ENCODE results near the gene CYB561D2. TPM values are rescaled to one million over a fixed set of nuclear protein-coding genes. Genes with fewer than 3 reads are reported as not detected.
"Not testable (repeated sequence)": the region's sequence is repeated elsewhere in the genome, so short reads cannot be mapped to it uniquely, and the experiment has no call there.

CYB561D2 gene
- total RNA-seq, 1 donor, result 25.0 TPM

- Histone ChIP-seq H3K36me3 (ENCODE audit: insufficient read depth, low read length) (no peaks in the 10 kb centered on the region), H3K4me3 (ENCODE audit: insufficient read depth, low read length) (no peak overlapping the region), H3K27ac (ENCODE audit: low read depth, low read length) (no peak overlapping the region), H3K27me3 (ENCODE audit: insufficient read depth, low read length) (no peaks in the 10 kb centered on the region), H3K79me2 (ENCODE audit: insufficient read depth, low read length) (no peaks in the 10 kb centered on the region), H3K4me1 (ENCODE audit: insufficient read depth, low read length) (peaks cover 11% of the 10 kb centered on the region), H3K4me2 (ENCODE audit: insufficient read depth, low read length) (no peak overlapping the region), H4K20me1 (ENCODE audit: insufficient read depth, low read length) (no peaks in the 10 kb centered on the region), H3K9me3 (ENCODE audit: low read depth, low read length) (peaks cover 3% of the 10 kb centered on the region), H2AFZ (ENCODE audit: low read length) (no peak overlapping the region)
- no peak for TF ChIP-seq CTCF (IDR thresholded peaks at IDR 0.05; ENCODE audit: extremely low read depth, low read depth, low read length)
- DNase-seq (ENCODE audit: insufficient read length, low spot score, missing footprints), result peak; percentile 87
These were observed 46.1 kb upstream of the CYB561D2 start for GRCh38 chr3:50304601-50305000.

- not testable (repeated sequence) for H4K20me1 ChIP-seq (ENCODE audit: insufficient read depth, low read length); H3K27ac ChIP-seq (ENCODE audit: low read depth, low read length); H3K36me3 ChIP-seq (ENCODE audit: insufficient read depth, low read length); DNase-seq (ENCODE audit: insufficient read length, low spot score, missing footprints); H3K27me3 ChIP-seq (ENCODE audit: insufficient read depth, low read length); H3K4me3 ChIP-seq (ENCODE audit: insufficient read depth, low read length); H2AFZ ChIP-seq (ENCODE audit: low read length); H3K4me1 ChIP-seq (ENCODE audit: insufficient read depth, low read length); H3K4me2 ChIP-seq (ENCODE audit: insufficient read depth, low read length); H3K79me2 ChIP-seq (ENCODE audit: insufficient read depth, low read length); H3K9me3 ChIP-seq (ENCODE audit: low read depth, low read length)
These were observed 38.6 kb upstream of the CYB561D2 start for GRCh38 chr3:50312041-50312440.

GRCh38 chr3:50314342-50314741 is 36.3 kb upstream of the CYB561D2 start:
- no peak for DNase-seq (ENCODE audit: insufficient read length, low spot score, missing footprints)
- no peak overlapping the region for H3K4me2 ChIP-seq (ENCODE audit: insufficient read depth, low read length)
- peaks cover 26% of the 10 kb centered on the region for H4K20me1 ChIP-seq (ENCODE audit: insufficient read depth, low read length)
- no peak overlapping the region for H3K4me3 ChIP-seq (ENCODE audit: insufficient read depth, low read length)
- H3K27me3 ChIP-seq (ENCODE audit: insufficient read depth, low read length), result no peaks in the 10 kb centered on the region
- H3K9me3 ChIP-seq (ENCODE audit: low read depth, low read length), result peaks cover 2% of the 10 kb centered on the region
- no peak for TF ChIP-seq CTCF (IDR thresholded peaks at IDR 0.05; ENCODE audit: extremely low read depth, low read depth, low read length)
- H3K79me2 ChIP-seq (ENCODE audit: insufficient read depth, low read length), result peaks cover 16% of the 10 kb centered on the region
- no peak overlapping the region for H3K27ac ChIP-seq (ENCODE audit: low read depth, low read length)
- peaks cover 23% of the 10 kb centered on the region for H3K36me3 ChIP-seq (ENCODE audit: insufficient read depth, low read length)
- no peaks in the 10 kb centered on the region for H3K4me1 ChIP-seq (ENCODE audit: insufficient read depth, low read length)
- H2AFZ ChIP-seq (ENCODE audit: low read length), result no peak overlapping the region

GRCh38 chr3:50314816-50315215 is 35.8 kb upstream of the CYB561D2 start:
- H3K36me3 ChIP-seq (ENCODE audit: insufficient read depth, low read length), result peaks cover 28% of the 10 kb centered on the region
- TF ChIP-seq CTCF (IDR thresholded peaks at IDR 0.05; ENCODE audit: extremely low read depth, low read depth, low read length), result no peak
- no peaks in the 10 kb centered on the region for H3K27me3 ChIP-seq (ENCODE audit: insufficient read depth, low read length)
- H4K20me1 ChIP-seq (ENCODE audit: insufficient read depth, low read length), result peaks cover 30% of the 10 kb centered on the region
- H3K79me2 ChIP-seq (ENCODE audit: insufficient read depth, low read length), result peaks cover 21% of the 10 kb centered on the region
- DNase-seq (ENCODE audit: insufficient read length, low spot score, missing footprints), result no peak
- H3K27ac ChIP-seq (ENCODE audit: low read depth, low read length), result no peak overlapping the region
- H3K4me3 ChIP-seq (ENCODE audit: insufficient read depth, low read length), result no peak overlapping the region
- no peak overlapping the region for H2AFZ ChIP-seq (ENCODE audit: low read length)
- no peaks in the 10 kb centered on the region for H3K9me3 ChIP-seq (ENCODE audit: low read depth, low read length)
- no peak overlapping the region for H3K4me2 ChIP-seq (ENCODE audit: insufficient read depth, low read length)
- peaks cover under 1% of the 10 kb centered on the region for H3K4me1 ChIP-seq (ENCODE audit: insufficient read depth, low read length)
